GM19372 (cell line): ENCODE measurements around the gene TEC.
A peak's percentile ranks its signal among the peaks of the same experiment; 100 is the strongest.
"Not testable (repeated sequence)": the region's sequence is repeated elsewhere in the genome, so short reads cannot be mapped to it uniquely, and the experiment has no call there.

Source experiments
- ATAC-seq: cut with Tn5 transposase; IDR thresholded peaks from one replicate; pipeline ENCODE4 v1.9.1; 2021; ENCODE audit warnings: mild to moderate bottlenecking, low read depth, moderate library complexity; ENCODE audit not compliant: unreplicated experiment

TEC gene

GRCh38 chr4:48203819-48204218 lies 65.8 kb downstream of the TEC start:
- peak; percentile 47 for ATAC-seq

- no peak for ATAC-seq
These were observed 71.9 kb downstream of the TEC start for GRCh38 chr4:48197643-48198237.

- peak; percentile 69 for ATAC-seq
These were observed 72.7 kb downstream of the TEC start for GRCh38 chr4:48196758-48197504.

GRCh38 chr4:48195853-48196252 lies 73.8 kb downstream of the TEC start:
- ATAC-seq = no peak

GRCh38 chr4:48195374-48195773 lies 74.3 kb downstream of the TEC start:
- ATAC-seq = no peak

- ATAC-seq = no peak
These were observed 74.7 kb downstream of the TEC start for GRCh38 chr4:48194971-48195370.

GRCh38 chr4:48193921-48194468 lies 75.6 kb downstream of the TEC start:
- no peak for ATAC-seq

GRCh38 chr4:48193096-48193836 lies 76.4 kb downstream of the TEC start:
- ATAC-seq = no peak

- no peak for ATAC-seq
These were observed 77.9 kb downstream of the TEC start for GRCh38 chr4:48191758-48192157.

GRCh38 chr4:48190839-48191238 lies 78.8 kb downstream of the TEC start:
- no peak for ATAC-seq

GRCh38 chr4:48189731-48190130 lies 79.9 kb downstream of the TEC start:
- no peak for ATAC-seq

- ATAC-seq = no peak
These were observed 81.2 kb downstream of the TEC start for GRCh38 chr4:48188390-48188789.

GRCh38 chr4:48187813-48188212 lies 81.8 kb downstream of the TEC start:
- no peak for ATAC-seq

GRCh38 chr4:48187066-48187465 lies 82.6 kb downstream of the TEC start:
- not testable (repeated sequence) for ATAC-seq

- not testable (repeated sequence) for ATAC-seq
These were observed 83.2 kb downstream of the TEC start for GRCh38 chr4:48186394-48186793.

GRCh38 chr4:48184882-48185281 lies 84.8 kb downstream of the TEC start:
- no peak for ATAC-seq

- ATAC-seq = no peak
These were observed 89.4 kb downstream of the TEC start for GRCh38 chr4:48180234-48180633.

- no peak for ATAC-seq
These were observed 90.7 kb downstream of the TEC start for GRCh38 chr4:48178931-48179330.

GRCh38 chr4:48175806-48176205 lies 93.8 kb downstream of the TEC start:
- no peak for ATAC-seq

- ATAC-seq = no peak
These were observed 94.3 kb downstream of the TEC start for GRCh38 chr4:48175328-48175727.
